Measurements from ENCODE around the gene VWA3B.
A peak's percentile ranks its signal among the peaks of the same experiment; 100 is the strongest.
"Not testable (repeated sequence)": the region's sequence is repeated elsewhere in the genome, so short reads cannot be mapped to it uniquely, and the experiment has no call there.

VWA3B gene

GRCh38 chr2:98252038-98252773 lies 165.2 kb downstream of the VWA3B start:
- DNase-seq (ENCODE audit: insufficient read length, low spot score) = no peak
- no peak for FAIRE-seq

GRCh38 chr2:98253461-98254070 lies 166.6 kb downstream of the VWA3B start:
- no peak for TF ChIP-seq POLR2A (IDR thresholded peaks at IDR 0.05; ENCODE audit: low read depth, low read length)
- FAIRE-seq = no peak
- DNase-seq (ENCODE audit: insufficient read length, low spot score) = no peak

More at GRCh38 chr2:98252038-98252773, 165.2 kb downstream of the VWA3B start:
- TF ChIP-seq POLR2A (IDR thresholded peaks at IDR 0.05; ENCODE audit: low read depth, low read length) = no peak

- FAIRE-seq (no peak), DNase-seq (ENCODE audit: insufficient read length, low spot score) (no peak)
- TF ChIP-seq POLR2A (IDR thresholded peaks at IDR 0.05; ENCODE audit: low read depth, low read length) = no peak
These were observed 167.6 kb downstream of the VWA3B start for GRCh38 chr2:98254504-98255059.

- TF ChIP-seq POLR2A (IDR thresholded peaks at IDR 0.05; ENCODE audit: low read depth, low read length) = no peak
- FAIRE-seq = no peak
- no peak for DNase-seq (ENCODE audit: insufficient read length, low spot score)
These were observed 171.9 kb downstream of the VWA3B start for GRCh38 chr2:98258906-98259305.

GRCh38 chr2:98263362-98263761 lies 176.4 kb downstream of the VWA3B start:
- no peak for TF ChIP-seq POLR2A (IDR thresholded peaks at IDR 0.05; ENCODE audit: low read depth, low read length)
- FAIRE-seq (no peak), DNase-seq (ENCODE audit: insufficient read length, low spot score) (no peak)

- not testable (repeated sequence) for DNase-seq (ENCODE audit: insufficient read length, low spot score); FAIRE-seq
These were observed 181.3 kb downstream of the VWA3B start for GRCh38 chr2:98268225-98268624.

- FAIRE-seq (peak; percentile 78), DNase-seq (ENCODE audit: insufficient read length, low spot score) (peak; percentile 20)
These were observed 182.3 kb downstream of the VWA3B start for GRCh38 chr2:98269274-98269673.

GRCh38 chr2:98269830-98270229 lies 182.9 kb downstream of the VWA3B start:
- no peak for TF ChIP-seq POLR2A (IDR thresholded peaks at IDR 0.05; ENCODE audit: low read depth, low read length)
- DNase-seq (ENCODE audit: insufficient read length, low spot score) (no peak), FAIRE-seq (no peak)

More at GRCh38 chr2:98269274-98269673, 182.3 kb downstream of the VWA3B start:
- TF ChIP-seq POLR2A (IDR thresholded peaks at IDR 0.05; ENCODE audit: low read depth, low read length) = no peak

GRCh38 chr2:98277162-98277859 lies 190.3 kb downstream of the VWA3B start:
- FAIRE-seq (no peak), DNase-seq (ENCODE audit: insufficient read length, low spot score) (no peak)
- no peak for TF ChIP-seq POLR2A (IDR thresholded peaks at IDR 0.05; ENCODE audit: low read depth, low read length)

GRCh38 chr2:98278074-98278473 lies 191.1 kb downstream of the VWA3B start:
- TF ChIP-seq POLR2A (IDR thresholded peaks at IDR 0.05; ENCODE audit: low read depth, low read length) = no peak
- FAIRE-seq (no peak), DNase-seq (ENCODE audit: insufficient read length, low spot score) (no peak)

- TF ChIP-seq POLR2A (IDR thresholded peaks at IDR 0.05; ENCODE audit: low read depth, low read length) = no peak
- no peak for FAIRE-seq
- DNase-seq (ENCODE audit: insufficient read length, low spot score) = no peak
These were observed 193.6 kb downstream of the VWA3B start for GRCh38 chr2:98280376-98281102.

- DNase-seq (ENCODE audit: insufficient read length, low spot score) (no peak), FAIRE-seq (no peak)
- no peak for TF ChIP-seq POLR2A (IDR thresholded peaks at IDR 0.05; ENCODE audit: low read depth, low read length)
These were observed 194.6 kb downstream of the VWA3B start for GRCh38 chr2:98281607-98282006.

- DNase-seq (ENCODE audit: insufficient read length, low spot score) = no peak
- no peak for FAIRE-seq
- no peak for TF ChIP-seq POLR2A (IDR thresholded peaks at IDR 0.05; ENCODE audit: low read depth, low read length)
These were observed 195.1 kb downstream of the VWA3B start for GRCh38 chr2:98282109-98282508.

- TF ChIP-seq POLR2A (IDR thresholded peaks at IDR 0.05; ENCODE audit: low read depth, low read length) = no peak
- FAIRE-seq (no peak), DNase-seq (ENCODE audit: insufficient read length, low spot score) (no peak)
These were observed 206.1 kb downstream of the VWA3B start for GRCh38 chr2:98293030-98293429.
